Left ventricle myocardium superior (tissue), 1 donor: Measurements from ENCODE around the gene ACOXL. TPM values are rescaled to one million over a fixed set of nuclear protein-coding genes. Genes with fewer than 3 reads are reported as not detected.
A peak's percentile ranks its signal among the peaks of the same experiment; 100 is the strongest.

Experiments
- ATAC-seq: fragments of 200-7000 bp; cut with Tn5 transposase; one replicate; pipeline ENCODE4 v1.9.1; 2020; ENCODE audit warnings: mild to moderate bottlenecking, moderate library complexity
- DNase-seq: peaks from one replicate; pipeline ENCODE4 v3.0.0-alpha.2; 2020
- intact Hi-C: fragments of 100-400 bp; cut with micrococcal nuclease; formaldehyde crosslinking; loops from one replicate; pipeline ENCODE4 v1.11.0; 2022
- total RNA-seq: library from RNA; stranded (reverse); fragmentation: NEBNext Ultra II Directional; extraction: Animal tissue kit (Norgen Biotek cat#: 25700); gene quantifications from one replicate; pipeline ENCODE4 v1.2.1, GENCODE V29; 2021
- donor health status: DM: no; HTN: yes; CAD: no; lungs with severe emphysema.

Gene ACOXL
- total RNA-seq, 1 donor from 2014 or later, result 0.10 TPM

- no peak for ATAC-seq
- no peak for DNase-seq
- intact Hi-C loops, result no loop called here
These were observed 265.9 kb downstream of the ACOXL start for GRCh38 chr2:110998311-110998710.

- intact Hi-C loops, result no loop called here
- no peak for DNase-seq
- ATAC-seq, result no peak
These were observed 267.3 kb downstream of the ACOXL start for GRCh38 chr2:110999626-111000025.

- intact Hi-C loops, result no loop called here
- DNase-seq, result no peak
- ATAC-seq, result no peak
These were observed 272.9 kb downstream of the ACOXL start for GRCh38 chr2:111005307-111005706.

GRCh38 chr2:111005821-111006220 is 273.4 kb downstream of the ACOXL start:
- ATAC-seq (no peak), DNase-seq (no peak)
- intact Hi-C loops, result no loop called here

- ATAC-seq (no peak), DNase-seq (no peak)
- intact Hi-C loops, result no loop called here
These were observed 275.6 kb downstream of the ACOXL start for GRCh38 chr2:111007757-111008688.

- ATAC-seq, result no peak
- no peak for DNase-seq
- intact Hi-C loops, result no loop called here
These were observed 278.8 kb downstream of the ACOXL start for GRCh38 chr2:111011218-111011617.

GRCh38 chr2:111015283-111015995 is 283.1 kb downstream of the ACOXL start:
- intact Hi-C loops, result no loop called here
- ATAC-seq, result no peak
- DNase-seq, result no peak

GRCh38 chr2:111017034-111017622 is 284.8 kb downstream of the ACOXL start:
- intact Hi-C loops, result no loop called here
- ATAC-seq (no peak), DNase-seq (no peak)

GRCh38 chr2:111017909-111018308 is 285.5 kb downstream of the ACOXL start:
- DNase-seq (no peak), ATAC-seq (no peak)
- intact Hi-C loops, result no loop called here

GRCh38 chr2:111019381-111019780 is 287.0 kb downstream of the ACOXL start:
- ATAC-seq, result no peak
- DNase-seq, result no peak
- intact Hi-C loops, result no loop called here

- intact Hi-C loops, result no loop called here
- no peak for DNase-seq
These were observed 290.3 kb downstream of the ACOXL start for GRCh38 chr2:111022633-111023032.

GRCh38 chr2:111024496-111024895 is 292.1 kb downstream of the ACOXL start:
- ATAC-seq (no peak), DNase-seq (no peak)
- intact Hi-C loops, result no loop called here

More at GRCh38 chr2:111022633-111023032, 290.3 kb downstream of the ACOXL start:
- ATAC-seq, result no peak

GRCh38 chr2:111025288-111025687 is 292.9 kb downstream of the ACOXL start:
- ATAC-seq, result no peak
- DNase-seq, result no peak
- intact Hi-C loops, result no loop called here

- DNase-seq, result no peak
- intact Hi-C loops, result no loop called here
- no peak for ATAC-seq
These were observed 296.3 kb downstream of the ACOXL start for GRCh38 chr2:111028720-111029119.

GRCh38 chr2:111029181-111029927 is 297.0 kb downstream of the ACOXL start:
- ATAC-seq (no peak), DNase-seq (no peak)
- intact Hi-C loops, result no loop called here

- ATAC-seq (no peak), DNase-seq (no peak)
- intact Hi-C loops, result no loop called here
These were observed 298.0 kb downstream of the ACOXL start for GRCh38 chr2:111030260-111030891.

- ATAC-seq, result no peak
- intact Hi-C loops, result no loop called here
- no peak for DNase-seq
These were observed 298.6 kb downstream of the ACOXL start for GRCh38 chr2:111030945-111031344.

GRCh38 chr2:111031546-111032478 is 299.4 kb downstream of the ACOXL start:
- intact Hi-C loops, result no loop called here
- ATAC-seq (peak; percentile 93), DNase-seq (peak; percentile 51)
